Epithelial cell of proximal tubule (primary cell): Measurements from ENCODE around the gene PHTF2. TPM values are rescaled to one million over a fixed set of nuclear protein-coding genes. Genes with fewer than 3 reads are reported as not detected.
A peak's percentile ranks its signal among the peaks of the same experiment; 100 is the strongest.
"Not testable (repeated sequence)": the region's sequence is repeated elsewhere in the genome, so short reads cannot be mapped to it uniquely, and the experiment has no call there.

ENCODE experiments used
- DNase-seq: peaks from one replicate; pipeline ENCODE4 v3.0.0-alpha.2; 2011; ENCODE audit warnings: low read depth
- H3K4me3 ChIP-seq: 2 replicates; pipeline ENCODE4 v1.5.1; 2011; ENCODE audit warnings: low read depth, mild to moderate bottlenecking, low read length
- CTCF ChIP-seq: conservative IDR thresholded peaks from 2 replicates; pipeline ENCODE4 v1.5.1; 2012; ENCODE audit warnings: low read depth, mild to moderate bottlenecking, low read length
- total RNA-seq: library from RNA; depleted of rRNA; stranded (reverse); fragments of >200 nt; gene quantifications from 2 replicates; pipeline ENCODE4 v1.2.3, GENCODE V29; 2015

PHTF2 gene
- total RNA-seq, 1 donor from 2014 or later = 7.7 TPM

GRCh38 chr7:77991656-77992055 lies 193.1 kb downstream of the PHTF2 start:
- DNase-seq = no peak
- no peak overlapping the region for H3K4me3 ChIP-seq
- TF ChIP-seq CTCF = no peak

GRCh38 chr7:77993838-77994237 lies 195.3 kb downstream of the PHTF2 start:
- DNase-seq = no peak
- no peak for TF ChIP-seq CTCF
- H3K4me3 ChIP-seq = no peak overlapping the region

GRCh38 chr7:77995717-77996116 lies 197.1 kb downstream of the PHTF2 start:
- no peak overlapping the region for H3K4me3 ChIP-seq
- TF ChIP-seq CTCF = peak; percentile 21
- DNase-seq = no peak

- DNase-seq, H3K4me3 ChIP-seq: not testable (repeated sequence)
These were observed 200.6 kb downstream of the PHTF2 start for GRCh38 chr7:77999168-77999567.

GRCh38 chr7:78002021-78002420 lies 203.4 kb downstream of the PHTF2 start:
- no peak for TF ChIP-seq CTCF
- DNase-seq = no peak
- H3K4me3 ChIP-seq = no peak overlapping the region

GRCh38 chr7:78002715-78003114 lies 204.1 kb downstream of the PHTF2 start:
- no peak for DNase-seq
- H3K4me3 ChIP-seq = no peak overlapping the region
- no peak for TF ChIP-seq CTCF

- no peak overlapping the region for H3K4me3 ChIP-seq
- DNase-seq = no peak
- TF ChIP-seq CTCF = no peak
These were observed 207.6 kb downstream of the PHTF2 start for GRCh38 chr7:78006063-78006755.

Other genes with a start within 250 kb of the PHTF2 start
- 7.6 and 13.0 TPM in 2 replicates for gene RSBN1L, start 102.3 kb upstream of the PHTF2 start, total RNA-seq
- 16.2 and 17.5 TPM in 2 replicates for gene TMEM60, start 339 bp upstream of the PHTF2 start, total RNA-seq